GM23338 (cell line): ENCODE measurements around the gene DNAJC5G. TPM values are rescaled to one million over a fixed set of nuclear protein-coding genes. Genes with fewer than 3 reads are reported as not detected.

Source experiments
- ATAC-seq: fragments of 200-7000 bp; cut with Tn5 transposase; 3 replicates; pipeline ENCODE4 v1.9.1; 2020
- DNase-seq: peaks from one replicate; pipeline ENCODE4 v3.0.0-alpha.2; 2015; ENCODE audit warnings: low spot score
- H2AFZ ChIP-seq: fragments of 200-600 bp; sonication (generic); 2 replicates; pipeline ENCODE4 v1.8.0; 2016; ENCODE audit warnings: antibody characterized with exemption, mild to moderate bottlenecking, moderate library complexity
- H3F3A ChIP-seq: fragments of 200-600 bp; sonication (generic); replicated peaks from 2 replicates; pipeline ENCODE4 v1.8.0; 2017; ENCODE audit warnings: antibody characterized with exemption, mixed run types, low read depth
- H3K27ac ChIP-seq: fragments of 200-600 bp; sonication (generic); 2 replicates; pipeline ENCODE4 v1.6.1; 2016; ENCODE audit warnings: low read depth
- H3K27me3 ChIP-seq: fragments of 200-600 bp; sonication (generic); 2 replicates; pipeline ENCODE4 v1.8.0; 2016; ENCODE audit warnings: mild to moderate bottlenecking, mixed run types, moderate library complexity; ENCODE audit not compliant: insufficient read depth
- H3K36me3 ChIP-seq: fragments of 200-600 bp; sonication (generic); 2 replicates; pipeline ENCODE4 v1.8.0; 2016; ENCODE audit warnings: mild to moderate bottlenecking; ENCODE audit not compliant: insufficient read depth
- H3K4me1 ChIP-seq: fragments of 200-600 bp; sonication (generic); 2 replicates; pipeline ENCODE4 v1.8.0; 2016; ENCODE audit warnings: mild to moderate bottlenecking, moderate library complexity; ENCODE audit not compliant: insufficient read depth
- H3K4me2 ChIP-seq: fragments of 200-600 bp; sonication (generic); 2 replicates; pipeline ENCODE4 v1.7.1; 2017; ENCODE audit warnings: mixed run types
- H3K4me3 ChIP-seq: fragments of 200-600 bp; sonication (generic); 2 replicates; pipeline ENCODE4 v1.6.1; 2016; ENCODE audit warnings: mixed run types
- H3K79me2 ChIP-seq: fragments of 200-600 bp; sonication (generic); replicated peaks from 2 replicates; pipeline ENCODE4 v1.8.0; 2017; ENCODE audit warnings: mild to moderate bottlenecking; ENCODE audit not compliant: insufficient read depth
- H3K9me2 ChIP-seq: fragments of 200-600 bp; sonication (generic); 2 replicates; pipeline ENCODE4 v1.8.0; 2017; ENCODE audit not compliant: insufficient read depth
- H4K20me1 ChIP-seq: fragments of 200-600 bp; sonication (generic); replicated peaks from 2 replicates; pipeline ENCODE4 v1.8.0; 2017; ENCODE audit warnings: mild to moderate bottlenecking; ENCODE audit not compliant: insufficient read depth
- H3K27ac Mint-ChIP-seq: 2 replicates; pipeline ENCODE4 v1.8.0; 2020; ENCODE audit warnings: inconsistent platforms, mild to moderate bottlenecking, moderate library complexity, mixed read lengths
- H3K27me3 Mint-ChIP-seq: 3 replicates; pipeline ENCODE4 v1.8.0; 2022; ENCODE audit warnings: low read depth, mild to moderate bottlenecking, moderate library complexity, mixed read lengths, inconsistent platforms; ENCODE audit not compliant: insufficient read depth, poor library complexity
- H3K36me3 Mint-ChIP-seq: 3 replicates; pipeline ENCODE4 v1.8.0; 2021; ENCODE audit warnings: low read depth, mild to moderate bottlenecking, inconsistent platforms, moderate library complexity, mixed read lengths
- H3K4me1 Mint-ChIP-seq: 3 replicates; pipeline ENCODE4 v1.8.0; 2020; ENCODE audit warnings: mild to moderate bottlenecking, inconsistent platforms, mixed read lengths
- H3K4me3 Mint-ChIP-seq: 3 replicates; pipeline ENCODE4 v1.8.0; 2021; ENCODE audit warnings: moderate library complexity, mild to moderate bottlenecking, inconsistent platforms, mixed read lengths
- H3K9me3 Mint-ChIP-seq: 3 replicates; pipeline ENCODE4 v1.8.0; 2020; ENCODE audit warnings: moderate library complexity, mild to moderate bottlenecking, inconsistent platforms, mixed read lengths
- CREB1 ChIP-seq: fragments of 250-450 bp; sonication (Bioruptor Pico); IDR thresholded peaks from 2 replicates; pipeline ENCODE4 v1.5.0; 2020; ENCODE audit warnings: low read depth, mild to moderate bottlenecking, moderate library complexity
- EZH2phosphoT487 ChIP-seq: fragments of 200-600 bp; sonication (generic); IDR thresholded peaks from one replicate; pipeline ENCODE4 v1.8.1; 2018; ENCODE audit warnings: antibody characterized with exemption; ENCODE audit not compliant: unreplicated experiment
- JUNB ChIP-seq: IDR thresholded peaks from one replicate; pipeline ENCODE4 v1.6.1; 2016; ENCODE audit warnings: antibody characterized with exemption; ENCODE audit not compliant: unreplicated experiment
- NANOG ChIP-seq: IDR thresholded peaks from 2 replicates; pipeline ENCODE4 v1.6.1; 2016; ENCODE audit warnings: antibody characterized with exemption, borderline replicate concordance
- REST ChIP-seq: IDR thresholded peaks from one replicate; pipeline ENCODE4 v1.6.1; 2018; ENCODE audit warnings: antibody characterized with exemption; ENCODE audit not compliant: unreplicated experiment
- STAT1 ChIP-seq: IDR thresholded peaks from one replicate; pipeline ENCODE4 v1.6.1; 2016; ENCODE audit warnings: antibody characterized with exemption; ENCODE audit not compliant: unreplicated experiment
- ZNF114 ChIP-seq: fragments of 250-450 bp; sonication (Bioruptor Pico); IDR thresholded peaks from 2 replicates; pipeline ENCODE4 v1.5.0; 2020; ENCODE audit warnings: mild to moderate bottlenecking, moderate library complexity
- ZNF331 ChIP-seq: fragments of 250-450 bp; sonication (Bioruptor Pico); IDR thresholded peaks from 2 replicates; pipeline ENCODE4 v1.5.0; 2020; ENCODE audit warnings: low read depth, mild to moderate bottlenecking, moderate library complexity
- polyA plus RNA-seq: library from polyadenylated mRNA; unstranded; fragments of >200 nt; fragmentation: Nextera tagmentation; extraction: Ambion mirVana; gene quantifications from 2 replicates; pipeline ENCODE4 v1.2.1, GENCODE V29; 2016
- total RNA-seq: library from RNA; depleted of rRNA; stranded (reverse); fragments of >200 nt; shearing (Covaris generic); gene quantifications from 2 replicates; pipeline ENCODE4 v1.2.3, GENCODE V29; 2014
- TF ChIP-seq, protein P1 (sequence below): IDR thresholded peaks from 2 replicates; pipeline ENCODE4 v1.6.1; 2016; ENCODE audit warnings: antibody characterized with exemption
- TF ChIP-seq, protein P2 (sequence below), 2 experiments: fragments of 200-600 bp in 1 of 2; sonication (generic) in 1 of 2; conservative IDR thresholded peaks; 2 replicates each; pipeline versions ENCODE4 v1.5.1 to v1.6.1; 2016 to 2017; ENCODE audit warnings: antibody characterized with exemption in 2 of 2, low read depth in 2 of 2, mild to moderate bottlenecking in 2 of 2, moderate library complexity in 1 of 2

The DNAJC5G gene
- total and polyA plus RNA-seq, 2 experiments from 2014 or later, result 0.59 TPM; not detected in 1

DNA sequence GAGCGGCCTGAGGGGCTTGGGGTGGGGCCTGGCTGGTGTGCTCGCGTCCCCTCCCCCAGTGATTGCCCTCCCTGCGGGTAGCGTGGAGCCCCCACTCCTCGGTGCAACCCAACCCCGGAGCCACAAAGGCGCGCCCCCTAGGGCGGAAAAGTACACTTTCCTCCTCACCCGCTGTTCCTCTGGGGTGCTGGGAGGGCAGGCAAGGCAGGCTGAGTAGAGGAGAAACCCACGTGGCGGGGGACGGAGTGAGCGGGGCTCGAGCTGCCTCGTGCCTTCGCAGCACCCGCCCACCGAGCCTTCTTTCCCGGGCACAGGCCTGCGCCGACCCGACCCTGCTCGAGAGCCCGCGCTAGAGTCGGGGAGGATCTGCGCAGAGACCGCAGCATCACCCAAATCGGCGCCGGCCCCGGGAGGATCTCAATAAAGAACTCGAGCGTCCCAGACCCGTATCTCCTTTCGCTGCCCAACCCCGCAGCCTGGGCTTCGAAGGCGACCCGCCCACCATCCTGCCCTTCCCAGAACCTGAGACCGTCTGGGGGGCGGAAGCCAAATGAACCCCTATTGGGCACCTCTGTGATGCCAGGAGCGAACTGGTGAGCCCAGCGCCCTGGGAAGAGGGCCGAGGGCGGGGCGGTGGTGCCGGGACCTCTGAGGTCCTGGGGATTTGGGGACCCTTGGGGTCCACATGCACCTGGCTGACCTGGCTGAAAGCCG, 31.5 kb downstream of the DNAJC5G start (continued):
- TF ChIP-seq, protein P1, sequence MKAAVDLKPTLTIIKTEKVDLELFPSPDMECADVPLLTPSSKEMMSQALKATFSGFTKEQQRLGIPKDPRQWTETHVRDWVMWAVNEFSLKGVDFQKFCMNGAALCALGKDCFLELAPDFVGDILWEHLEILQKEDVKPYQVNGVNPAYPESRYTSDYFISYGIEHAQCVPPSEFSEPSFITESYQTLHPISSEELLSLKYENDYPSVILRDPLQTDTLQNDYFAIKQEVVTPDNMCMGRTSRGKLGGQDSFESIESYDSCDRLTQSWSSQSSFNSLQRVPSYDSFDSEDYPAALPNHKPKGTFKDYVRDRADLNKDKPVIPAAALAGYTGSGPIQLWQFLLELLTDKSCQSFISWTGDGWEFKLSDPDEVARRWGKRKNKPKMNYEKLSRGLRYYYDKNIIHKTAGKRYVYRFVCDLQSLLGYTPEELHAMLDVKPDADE, result no peak
- no peak for TF ChIP-seq REST

- no peak overlapping the region for H3K27ac Mint-ChIP-seq
- peaks cover 10% of the 10 kb centered on the region; the same call in 1 of the 2 replicates for H3F3A ChIP-seq
- H3K36me3 ChIP-seq, result no peaks in the 10 kb centered on the region
- peak overlapping the region; percentile 84 for H3K4me2 ChIP-seq
- H2AFZ ChIP-seq, result peak overlapping the region; percentile 94; the same call in 1 of the 2 replicates
- H3K4me3 Mint-ChIP-seq, result peak overlapping the region; percentile 60
- peaks cover 5% of the 10 kb centered on the region; the same call in 1 of the 3 replicates for H3K36me3 Mint-ChIP-seq
- no peak overlapping the region for H3K27ac ChIP-seq
- no peaks in the 10 kb centered on the region for H3K9me2 ChIP-seq
- peaks cover 6% of the 10 kb centered on the region for H3K4me1 Mint-ChIP-seq
- peaks cover 4% of the 10 kb centered on the region; the same call in 1 of the 2 replicates for H4K20me1 ChIP-seq
- peaks cover 57% of the 10 kb centered on the region for H3K27me3 ChIP-seq
- peak overlapping the region; percentile 55 for H3K4me3 ChIP-seq
- peaks cover 54% of the 10 kb centered on the region for H3K27me3 Mint-ChIP-seq
- peaks cover 9% of the 10 kb centered on the region for H3K4me1 ChIP-seq
- H3K79me2 ChIP-seq, result no peaks in the 10 kb centered on the region
- DNase-seq, result no peak
- no peaks in the 10 kb centered on the region for H3K9me3 Mint-ChIP-seq
- no peak for ATAC-seq
- TF ChIP-seq ZNF331 (CRISPR knock-in tag) (no peak), STAT1 (no peak), NANOG (no peak), CREB1 (CRISPR knock-in tag) (no peak), EZH2phosphoT487 (no peak), ZNF114 (CRISPR knock-in tag) (no peak), REST (no peak), JUNB (no peak)
- TF ChIP-seq, protein P2, sequence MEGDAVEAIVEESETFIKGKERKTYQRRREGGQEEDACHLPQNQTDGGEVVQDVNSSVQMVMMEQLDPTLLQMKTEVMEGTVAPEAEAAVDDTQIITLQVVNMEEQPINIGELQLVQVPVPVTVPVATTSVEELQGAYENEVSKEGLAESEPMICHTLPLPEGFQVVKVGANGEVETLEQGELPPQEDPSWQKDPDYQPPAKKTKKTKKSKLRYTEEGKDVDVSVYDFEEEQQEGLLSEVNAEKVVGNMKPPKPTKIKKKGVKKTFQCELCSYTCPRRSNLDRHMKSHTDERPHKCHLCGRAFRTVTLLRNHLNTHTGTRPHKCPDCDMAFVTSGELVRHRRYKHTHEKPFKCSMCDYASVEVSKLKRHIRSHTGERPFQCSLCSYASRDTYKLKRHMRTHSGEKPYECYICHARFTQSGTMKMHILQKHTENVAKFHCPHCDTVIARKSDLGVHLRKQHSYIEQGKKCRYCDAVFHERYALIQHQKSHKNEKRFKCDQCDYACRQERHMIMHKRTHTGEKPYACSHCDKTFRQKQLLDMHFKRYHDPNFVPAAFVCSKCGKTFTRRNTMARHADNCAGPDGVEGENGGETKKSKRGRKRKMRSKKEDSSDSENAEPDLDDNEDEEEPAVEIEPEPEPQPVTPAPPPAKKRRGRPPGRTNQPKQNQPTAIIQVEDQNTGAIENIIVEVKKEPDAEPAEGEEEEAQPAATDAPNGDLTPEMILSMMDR (conservative IDR thresholded peaks at IDR 0.05; ENCODE audit: low read depth in 2 of 2), result no peak
- TF ChIP-seq, protein P1, result no peak
Measured at GRCh38 chr2:27307287-27307544, 32.0 kb downstream of the DNAJC5G start.
